Thyroid gland (tissue), 4 donors: ENCODE measurements around the gene ACTL7B. TPM values are rescaled to one million over a fixed set of nuclear protein-coding genes. Genes with fewer than 3 reads are reported as not detected.
"Not testable (repeated sequence)": the region's sequence is repeated elsewhere in the genome, so short reads cannot be mapped to it uniquely, and the experiment has no call there.

ENCODE experiments used
- DNase-seq, 2 donors: peaks; one replicate each; pipeline ENCODE4 v3.0.0-alpha.2; 2019
- H3K27ac ChIP-seq, 3 donors: fragments of 200-600 bp; sonication (generic); 1 replicate in 2 of 3; 2 replicates in 1 of 3; pipeline ENCODE4 v1.5.1; 2016 to 2019; ENCODE audit warnings: mild to moderate bottlenecking in 1 of 3, moderate library complexity in 1 of 3
- H3K27me3 ChIP-seq: fragments of 200-600 bp; sonication (generic); one replicate; pipeline ENCODE4 v1.5.1; 2019
- H3K36me3 ChIP-seq, 2 donors: fragments of 200-600 bp; sonication (generic); one replicate each; pipeline ENCODE4 v1.5.1; 2016 to 2019
- H3K4me1 ChIP-seq, 2 donors: fragments of 200-600 bp; sonication (generic); one replicate each; pipeline ENCODE4 v1.5.1; 2017 to 2019
- H3K4me3 ChIP-seq, 3 donors: fragments of 200-600 bp; sonication (generic); replicated peaks in 1 of 3; 1 replicate in 2 of 3; 2 replicates in 1 of 3; pipeline ENCODE4 v1.5.1; 2016; ENCODE audit warnings: mild to moderate bottlenecking in 1 of 3
- H3K9me3 ChIP-seq: fragments of 200-600 bp; sonication (generic); one replicate; pipeline ENCODE4 v1.5.1; 2017
- CTCF ChIP-seq, 6 experiments: fragments of 200-600 bp in 3 of 6; fragments of 450-650 bp in 3 of 6; sonication (generic) in 3 of 6; IDR thresholded peaks; one replicate each; pipeline ENCODE4 v1.5.1; 2016 to 2019; ENCODE audit warnings: antibody characterized with exemption in 6 of 6, mild to moderate bottlenecking in 2 of 6, inconsistent platforms in 1 of 6, moderate library complexity in 1 of 6
- POLR2A ChIP-seq, 2 donors: fragments of 450-650 bp; IDR thresholded peaks; one replicate each; pipeline ENCODE4 v1.6.1; 2017; ENCODE audit warnings: antibody characterized with exemption in 2 of 2, mild to moderate bottlenecking in 2 of 2, moderate library complexity in 1 of 2
- WGBS, 2 donors: methylation state at CpG; one replicate each; pipeline ENCODE4 v1.1.5; 2017; 5-methylcytosine and 5-hydroxymethylcytosine counted together
- intact Hi-C: fragments of 100-400 bp; cut with DNase I; formaldehyde crosslinking; loops from one replicate; pipeline ENCODE4 v1.15.1; 2023
- total RNA-seq, 4 donors: library from RNA; depleted of rRNA; stranded (reverse); fragments of >200 nt; gene quantifications; one replicate each; pipeline ENCODE4 v1.2.3, GENCODE V29; 2016

The ACTL7B gene
- total RNA-seq: under 1 TPM in 2 of 4 donors, not detected in 2; 0.33 to 0.54 TPM

- H3K4me3 ChIP-seq: no peak within 1 kb of the TSS
- no peaks in the 10 kb centered on the region for H3K27me3 ChIP-seq
- H3K9me3 ChIP-seq: no peaks in the 10 kb centered on the region
- TF ChIP-seq POLR2A (IDR thresholded peaks at IDR 0.05) (no peak), CTCF (IDR thresholded peaks at IDR 0.05) (no peak)
- no peaks in the 10 kb centered on the region for H3K36me3 ChIP-seq
- no peak within 1 kb of the TSS for H3K27ac ChIP-seq
- no peak for DNase-seq
- 81 to 97% methylated on average over 5 to 7 of the region's 7 CpGs for WGBS, 2 donors
- H3K4me1 ChIP-seq: peaks cover 4% of the 10 kb centered on the region in 2 donors
- intact Hi-C loops: no loop called here
These were observed at the start of gene ACTL7B for GRCh38 chr9:108855888-108856287. ACTL7B (minus strand) TSS chr9:108855986; CDS start chr9:108855930, 56 bp downstream.

- no peaks in the 10 kb centered on the region for H3K9me3 ChIP-seq
- intact Hi-C loops: no loop called here
- peaks cover 40 to 48% of the 10 kb centered on the region in 2 donors for H3K36me3 ChIP-seq
- 94 to 95% methylated on average over 2 of the region's 2 CpGs for WGBS, 2 donors
- H3K4me1 ChIP-seq: no peaks in the 10 kb centered on the region
- TF ChIP-seq CTCF (IDR thresholded peaks at IDR 0.05): no peak
- TF ChIP-seq POLR2A (IDR thresholded peaks at IDR 0.05): no peak
- H3K4me3 ChIP-seq: no peak overlapping the region
- no peak overlapping the region for H3K27ac ChIP-seq
- no peaks in the 10 kb centered on the region for H3K27me3 ChIP-seq
- DNase-seq: no peak
These were observed 49.7 kb upstream of the ACTL7B start for GRCh38 chr9:108905494-108905893.

- no peaks in the 10 kb centered on the region for H3K9me3 ChIP-seq
- H3K36me3 ChIP-seq: peaks cover 39 to 44% of the 10 kb centered on the region in 2 donors
- no peaks in the 10 kb centered on the region for H3K27me3 ChIP-seq
- WGBS, 2 donors: 52 to 65% methylated on average over 3 of the region's 3 CpGs
- H3K4me3 ChIP-seq: no peak overlapping the region
- intact Hi-C loops: no loop called here
- H3K27ac ChIP-seq: no peak overlapping the region
- H3K4me1 ChIP-seq: no peaks in the 10 kb centered on the region
- TF ChIP-seq CTCF (IDR thresholded peaks at IDR 0.05) (no peak), POLR2A (IDR thresholded peaks at IDR 0.05) (no peak)
- DNase-seq: peak; percentile 55 to 65
These were observed 48.4 kb upstream of the ACTL7B start for GRCh38 chr9:108904161-108904560.

GRCh38 chr9:108903420-108904103 lies 47.8 kb upstream of the ACTL7B start:
- H3K27ac ChIP-seq: no peak overlapping the region
- peaks cover 40 to 48% of the 10 kb centered on the region in 2 donors for H3K36me3 ChIP-seq
- intact Hi-C loops: no loop called here
- no peak overlapping the region for H3K4me3 ChIP-seq
- no peaks in the 10 kb centered on the region for H3K27me3 ChIP-seq
- no peaks in the 10 kb centered on the region for H3K9me3 ChIP-seq
- no peak for TF ChIP-seq CTCF (IDR thresholded peaks at IDR 0.05)
- no peak for TF ChIP-seq POLR2A (IDR thresholded peaks at IDR 0.05)
- no peak for DNase-seq
- 94 to 97% methylated on average over 2 of the region's 2 CpGs for WGBS, 2 donors
- no peaks in the 10 kb centered on the region for H3K4me1 ChIP-seq

- Histone ChIP-seq H3K4me3 (no peak overlapping the region), H3K4me1 (no peaks in the 10 kb centered on the region), H3K27me3 (no peaks in the 10 kb centered on the region), H3K9me3 (no peaks in the 10 kb centered on the region), H3K27ac (no peak overlapping the region), H3K36me3 (peaks cover 42 to 49% of the 10 kb centered on the region in 2 donors)
- DNase-seq: no peak
- intact Hi-C loops: no loop called here
- 89 to 90% methylated on average over 5 of the region's 5 CpGs for whole genome bisulfite sequencing, 2 donors
- TF ChIP-seq POLR2A (IDR thresholded peaks at IDR 0.05) (no peak), CTCF (IDR thresholded peaks at IDR 0.05) (no peak)
These were observed 44.4 kb upstream of the ACTL7B start for GRCh38 chr9:108900176-108900575.

- H3K36me3 ChIP-seq: peaks cover 46 to 50% of the 10 kb centered on the region in 2 donors
- WGBS, 2 donors: 96% methylated on average over 8 of the region's 8 CpGs
- H3K4me3 ChIP-seq, H3K27me3 ChIP-seq, H3K4me1 ChIP-seq, DNase-seq, intact Hi-C loops, H3K9me3 ChIP-seq, H3K27ac ChIP-seq: not testable (repeated sequence)
These were observed 43.4 kb upstream of the ACTL7B start for GRCh38 chr9:108899023-108899695.
